Measurements from ENCODE around the gene MPV17L. TPM values are rescaled to one million over a fixed set of nuclear protein-coding genes. Genes with fewer than 3 reads are reported as not detected.
"Not testable (repeated sequence)": the region's sequence is repeated elsewhere in the genome, so short reads cannot be mapped to it uniquely, and the experiment has no call there.

The MPV17L gene
- 0.23 TPM in 1 of 2 replicates, not detected in the other for total RNA-seq (2014; rRNA removed)
- polyA plus RNA-seq (2012), result 0.02 TPM

- DNase-seq (ENCODE audit: low read depth), result not testable (repeated sequence)
Observed at GRCh38 chr16:15395631-15396508, at the start of gene MPV17L. Gene MPV17L, plus strand, starts transcription at chr16:15395754. Its CDS starts 144 bp downstream, at chr16:15395898.

- DNase-seq (ENCODE audit: low read depth), result not testable (repeated sequence)
Observed at GRCh38 chr16:15348721-15349120, 46.8 kb upstream of the MPV17L start.

GRCh38 chr16:15351251-15351650 is 44.3 kb upstream of the MPV17L start:
- DNase-seq (ENCODE audit: low read depth), result not testable (repeated sequence)

GRCh38 chr16:15351745-15352144 is 43.8 kb upstream of the MPV17L start:
- not testable (repeated sequence) for DNase-seq (ENCODE audit: low read depth)

GRCh38 chr16:15352852-15353251 is 42.7 kb upstream of the MPV17L start:
- not testable (repeated sequence) for DNase-seq (ENCODE audit: low read depth)

- DNase-seq (ENCODE audit: low read depth), result not testable (repeated sequence)
Observed at GRCh38 chr16:15354846-15355245, 40.7 kb upstream of the MPV17L start.

GRCh38 chr16:15357495-15357894 is 38.1 kb upstream of the MPV17L start:
- DNase-seq (ENCODE audit: low read depth), result not testable (repeated sequence)

GRCh38 chr16:15378194-15378593 is 17.4 kb upstream of the MPV17L start, which contains the start of gene NPIPA5:
Gene NPIPA5, minus strand, starts transcription at chr16:15378294. Its CDS starts 0 bp downstream, at chr16:15378294.
- not testable (repeated sequence) for DNase-seq (ENCODE audit: low read depth)

GRCh38 chr16:15382810-15383209 is 12.7 kb upstream of the MPV17L start:
- DNase-seq (ENCODE audit: low read depth), result peak; percentile 50

- DNase-seq (ENCODE audit: low read depth), result not testable (repeated sequence)
Observed at GRCh38 chr16:15388060-15388459, 7.5 kb upstream of the MPV17L start.

- DNase-seq (ENCODE audit: low read depth), result not testable (repeated sequence)
Observed at GRCh38 chr16:15389916-15390315, 5.6 kb upstream of the MPV17L start.

GRCh38 chr16:15393025-15393424 is 2.5 kb upstream of the MPV17L start:
- DNase-seq (ENCODE audit: low read depth), result not testable (repeated sequence)

- DNase-seq (ENCODE audit: low read depth), result not testable (repeated sequence)
Observed at GRCh38 chr16:15396509-15396829, 915 bp downstream of the MPV17L start.

GRCh38 chr16:15396948-15397594 is 1.5 kb downstream of the MPV17L start:
- no peak for DNase-seq (ENCODE audit: low read depth)

- no peak for DNase-seq (ENCODE audit: low read depth)
Observed at GRCh38 chr16:15398618-15399316, 3.2 kb downstream of the MPV17L start.

GRCh38 chr16:15399317-15399716 is 3.8 kb downstream of the MPV17L start:
- no peak for DNase-seq (ENCODE audit: low read depth)

- not testable (repeated sequence) for DNase-seq (ENCODE audit: low read depth)
Observed at GRCh38 chr16:15400314-15400713, 4.8 kb downstream of the MPV17L start.

- DNase-seq (ENCODE audit: low read depth), result no peak
Observed at GRCh38 chr16:15401972-15402371, 6.4 kb downstream of the MPV17L start.

- no peak for DNase-seq (ENCODE audit: low read depth)
Observed at GRCh38 chr16:15403392-15403995, 7.9 kb downstream of the MPV17L start.

- DNase-seq (ENCODE audit: low read depth), result not testable (repeated sequence)
Observed at GRCh38 chr16:15404091-15404490, 8.5 kb downstream of the MPV17L start.

- peak; percentile 14 for DNase-seq (ENCODE audit: low read depth)
Observed at GRCh38 chr16:15404792-15405191, 9.2 kb downstream of the MPV17L start.

Measured in LHCN-M2 (cell line).